Bronchial epithelial cell (primary cell): ENCODE measurements around the gene AMZ2. TPM values are rescaled to one million over a fixed set of nuclear protein-coding genes. Genes with fewer than 3 reads are reported as not detected.

ENCODE experiments used
- DNase-seq: peaks from one replicate; pipeline ENCODE4 v3.0.0-alpha.2; 2010; ENCODE audit warnings: low read depth
- FAIRE-seq: peaks from 2 replicates; lab custom pipeline; 2011; peaks lifted over from hg19 to GRCh38; lab: Jason Lieb, UNC
- H3K27me3 ChIP-seq: 2 replicates; pipeline ENCODE4 v1.5.1; 2011; ENCODE audit warnings: low read length; ENCODE audit not compliant: control insufficient read depth, insufficient read depth
- H3K36me3 ChIP-seq: 2 replicates; pipeline ENCODE4 v1.5.1; 2011; ENCODE audit warnings: low read length; ENCODE audit not compliant: control insufficient read depth, insufficient read depth
- H3K4me3 ChIP-seq: 2 replicates; pipeline ENCODE4 v1.5.1; 2011; ENCODE audit warnings: mild to moderate bottlenecking, low read depth, low read length, control low read depth
- total RNA-seq: library from RNA; depleted of rRNA; stranded (reverse); fragments of >200 nt; gene quantifications from 2 replicates; pipeline ENCODE4 v1.2.1, GENCODE V29; 2014
- TF ChIP-seq, protein P1 (sequence below): IDR thresholded peaks from 2 replicates; pipeline ENCODE4 v1.5.1; 2011; ENCODE audit warnings: mild to moderate bottlenecking, moderate library complexity, low read length, control low read depth, inconsistent platforms; ENCODE audit not compliant: insufficient read depth, severe bottlenecking

Gene AMZ2
- total RNA-seq, 1 donor from 2014 or later, result 107 TPM

DNA sequence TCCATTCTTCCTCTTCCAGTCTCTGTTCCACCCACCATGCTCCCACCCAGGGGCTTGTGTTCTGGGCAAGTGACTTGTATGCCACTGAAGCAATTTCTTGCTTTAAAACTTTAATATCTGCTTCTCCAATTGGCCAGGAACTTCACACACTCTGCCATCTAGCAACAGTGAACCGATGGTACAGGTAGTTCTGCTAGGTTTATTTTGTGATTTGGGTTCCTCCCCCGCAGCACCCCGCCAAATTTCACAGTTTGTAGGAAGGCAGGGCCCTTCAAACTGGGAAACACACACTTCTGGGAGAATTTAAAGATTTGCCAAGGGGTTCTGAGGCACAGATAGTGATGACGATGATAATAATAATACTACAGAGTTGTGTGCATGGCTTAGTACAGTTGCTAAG, 46.8 kb downstream of the AMZ2 start:
- TF ChIP-seq, protein P1, sequence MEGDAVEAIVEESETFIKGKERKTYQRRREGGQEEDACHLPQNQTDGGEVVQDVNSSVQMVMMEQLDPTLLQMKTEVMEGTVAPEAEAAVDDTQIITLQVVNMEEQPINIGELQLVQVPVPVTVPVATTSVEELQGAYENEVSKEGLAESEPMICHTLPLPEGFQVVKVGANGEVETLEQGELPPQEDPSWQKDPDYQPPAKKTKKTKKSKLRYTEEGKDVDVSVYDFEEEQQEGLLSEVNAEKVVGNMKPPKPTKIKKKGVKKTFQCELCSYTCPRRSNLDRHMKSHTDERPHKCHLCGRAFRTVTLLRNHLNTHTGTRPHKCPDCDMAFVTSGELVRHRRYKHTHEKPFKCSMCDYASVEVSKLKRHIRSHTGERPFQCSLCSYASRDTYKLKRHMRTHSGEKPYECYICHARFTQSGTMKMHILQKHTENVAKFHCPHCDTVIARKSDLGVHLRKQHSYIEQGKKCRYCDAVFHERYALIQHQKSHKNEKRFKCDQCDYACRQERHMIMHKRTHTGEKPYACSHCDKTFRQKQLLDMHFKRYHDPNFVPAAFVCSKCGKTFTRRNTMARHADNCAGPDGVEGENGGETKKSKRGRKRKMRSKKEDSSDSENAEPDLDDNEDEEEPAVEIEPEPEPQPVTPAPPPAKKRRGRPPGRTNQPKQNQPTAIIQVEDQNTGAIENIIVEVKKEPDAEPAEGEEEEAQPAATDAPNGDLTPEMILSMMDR, result no peak
- Histone ChIP-seq H3K4me3 (no peak overlapping the region), H3K27me3 (no peaks in the 10 kb centered on the region), H3K36me3 (no peaks in the 10 kb centered on the region)
- no peak for DNase-seq
- FAIRE-seq, result no peak

DNA sequence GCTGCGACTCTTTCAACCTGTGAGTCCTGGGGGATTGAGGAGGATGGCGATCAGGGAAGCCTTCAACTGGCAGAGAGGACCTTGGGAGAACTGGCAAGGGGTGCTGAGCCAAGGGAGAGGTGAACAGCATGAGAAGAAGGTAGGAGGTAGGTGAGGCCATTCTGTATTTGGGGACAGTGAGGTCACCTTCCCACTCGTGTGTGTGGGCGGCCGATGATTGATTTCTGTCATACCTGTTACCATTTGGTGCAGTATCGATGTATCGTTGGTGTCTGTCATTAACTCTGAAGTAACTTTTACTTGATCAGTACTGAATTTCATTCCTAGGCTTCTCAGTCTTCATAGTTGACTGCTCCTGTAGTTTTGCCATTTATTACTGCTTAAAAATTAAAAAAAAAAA, 47.2 kb downstream of the AMZ2 start:
- no peaks in the 10 kb centered on the region for H3K27me3 ChIP-seq
- no peak overlapping the region for H3K4me3 ChIP-seq
- FAIRE-seq (no peak), DNase-seq (no peak)
- TF ChIP-seq, protein P1, result no peak
- H3K36me3 ChIP-seq, result no peaks in the 10 kb centered on the region

DNA sequence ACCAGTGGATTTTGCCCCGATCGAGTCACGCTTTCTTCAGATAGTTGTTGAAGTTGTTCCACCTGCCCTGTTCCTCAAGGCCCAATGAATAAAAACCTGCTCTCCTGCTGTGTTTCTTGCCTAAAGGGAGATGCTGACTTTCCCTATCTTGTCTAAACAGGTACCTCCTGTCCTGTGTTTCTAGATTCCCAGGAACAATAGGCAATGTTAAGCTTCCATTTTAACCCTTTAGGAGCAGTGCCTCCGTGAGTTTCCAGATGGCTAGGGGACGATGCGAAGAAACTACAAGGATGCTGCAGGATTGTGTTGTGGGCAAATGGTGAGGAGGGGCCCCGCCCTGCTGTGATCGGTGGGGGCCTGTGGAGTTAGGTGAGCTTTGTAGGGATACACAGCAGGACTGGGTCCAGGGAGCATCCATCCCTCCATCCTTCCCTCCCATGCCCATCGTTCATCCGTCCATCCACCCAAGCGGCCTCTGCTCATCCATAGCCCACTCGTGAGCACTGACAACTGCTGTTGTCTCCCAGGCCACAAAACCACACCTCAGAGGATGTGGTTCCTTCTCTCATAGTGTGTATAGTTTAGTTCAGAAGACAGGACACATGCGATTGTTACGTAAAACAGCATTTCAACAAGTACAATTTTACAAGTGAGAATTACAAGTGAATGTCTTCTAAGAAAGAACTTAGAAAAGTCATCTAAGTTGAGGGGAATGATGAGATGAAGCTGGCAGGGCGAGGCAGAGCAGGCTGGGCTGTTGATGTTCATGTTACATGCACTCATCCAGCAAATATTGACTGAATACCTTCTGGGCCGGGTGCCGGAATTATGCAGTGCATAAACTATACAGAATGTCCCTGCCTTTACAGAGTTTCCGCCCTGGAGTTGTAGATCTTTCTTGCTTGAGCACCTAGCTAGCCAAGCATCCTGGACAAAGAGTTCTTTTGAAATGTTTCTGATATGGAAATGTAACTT, 48.7 kb downstream of the AMZ2 start:
- Histone ChIP-seq H3K36me3 (no peaks in the 10 kb centered on the region), H3K27me3 (no peaks in the 10 kb centered on the region), H3K4me3 (no peak overlapping the region)
- TF ChIP-seq, protein P1, result no peak
- no peak for DNase-seq
- no peak for FAIRE-seq

DNA sequence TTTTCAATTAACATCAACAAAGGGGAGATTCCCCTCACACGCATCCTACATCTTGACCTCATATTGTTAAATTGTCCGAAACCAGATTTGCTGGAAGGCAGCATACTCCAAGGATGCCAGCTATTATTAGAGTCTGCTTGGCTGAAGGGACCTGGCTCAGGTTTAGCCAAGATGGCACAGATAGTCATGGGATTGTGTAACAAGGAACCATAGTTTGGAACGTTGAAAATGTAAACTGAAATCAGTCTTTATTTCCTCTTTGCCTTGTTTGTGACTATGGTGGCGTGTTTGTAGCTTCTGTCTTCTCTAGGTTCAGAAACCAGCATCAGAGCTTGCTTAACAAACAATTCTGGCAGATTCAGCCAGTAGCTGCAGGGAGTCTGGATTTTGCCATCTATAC, 49.4 kb downstream of the AMZ2 start:
- DNase-seq (no peak), FAIRE-seq (no peak)
- Histone ChIP-seq H3K4me3 (no peak overlapping the region), H3K27me3 (no peaks in the 10 kb centered on the region), H3K36me3 (no peaks in the 10 kb centered on the region)
- TF ChIP-seq, protein P1, result no peak

DNA sequence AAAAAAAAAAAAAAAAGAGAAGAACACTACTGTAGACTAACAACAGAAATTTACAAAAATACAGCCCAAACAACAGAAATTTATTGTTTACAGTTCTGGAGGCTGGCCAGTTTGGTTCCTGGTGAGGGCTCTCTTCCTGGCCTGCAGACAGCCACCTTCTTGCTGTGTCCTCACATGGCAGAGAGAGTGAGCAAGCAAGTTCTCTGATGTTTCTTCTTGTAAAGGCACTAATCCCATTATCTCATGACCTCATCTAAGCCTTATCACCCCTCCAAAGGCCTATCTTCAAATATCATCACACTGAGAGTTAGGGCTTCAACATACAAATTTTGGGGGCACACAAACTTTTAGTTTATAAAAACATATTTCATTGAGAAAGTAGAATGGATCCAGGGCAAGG, 50.8 kb downstream of the AMZ2 start:
- no peaks in the 10 kb centered on the region for H3K36me3 ChIP-seq
- no peaks in the 10 kb centered on the region for H3K27me3 ChIP-seq
- no peak for FAIRE-seq
- DNase-seq, result no peak
- TF ChIP-seq, protein P1, result no peak
- no peak overlapping the region for H3K4me3 ChIP-seq
